WTC11 (cell line): ENCODE data around the gene TSHZ3. TPM values are rescaled to one million over a fixed set of nuclear protein-coding genes. Genes with fewer than 3 reads are reported as not detected.
A peak's percentile ranks its signal among the peaks of the same experiment; 100 is the strongest.

ENCODE experiments used
- ATAC-seq: fragments of 200-7000 bp; cut with Tn5 transposase; 2 replicates; pipeline ENCODE4 v1.10.0; 2021; ENCODE audit warnings: mild to moderate bottlenecking, moderate library complexity
- Bru-seq: library from RNA; stranded (reverse); fragments of 400-500 nt; gene quantifications from one replicate; lab custom pipeline; 2021; lab: Mats Ljungman, UMichigan
- CTCF ChIA-PET: fragments of 300-600 bp; sonication (Branson Sonifier 250); formaldehyde crosslinking; loops from one replicate; lab custom pipeline; 2021; ENCODE audit warnings: antibody characterized with exemption; lab: Charles Lee
- POLR2A ChIA-PET: fragments of 350-600 bp; sonication (Branson Sonifier 250); formaldehyde crosslinking; loops from one replicate; lab custom pipeline; 2021; ENCODE audit warnings: antibody characterized with exemption; lab: Charles Lee
- DNase-seq: peaks from one replicate; pipeline ENCODE4 v3.0.0; 2021; ENCODE audit warnings: low spot score
- H3K27ac Mint-ChIP-seq: 2 replicates; pipeline ENCODE4 v1.8.0; 2021; ENCODE audit warnings: mixed read lengths
- H3K27me3 Mint-ChIP-seq: 2 replicates; pipeline ENCODE4 v1.8.0; 2021; ENCODE audit warnings: low read depth, mild to moderate bottlenecking, moderate library complexity, mixed read lengths
- H3K36me3 Mint-ChIP-seq: 2 replicates; pipeline ENCODE4 v1.8.0; 2021; ENCODE audit warnings: mixed read lengths
- H3K4me1 Mint-ChIP-seq: 2 replicates; pipeline ENCODE4 v1.8.0; 2022; ENCODE audit warnings: mixed read lengths
- H3K4me3 Mint-ChIP-seq: 2 replicates; pipeline ENCODE4 v1.8.0; 2021; ENCODE audit warnings: mild to moderate bottlenecking, moderate library complexity, mixed read lengths
- H3K9me3 Mint-ChIP-seq: 2 replicates; pipeline ENCODE4 v1.8.0; 2021; ENCODE audit warnings: mixed read lengths
- CREB1 ChIP-seq: sonication (generic); formaldehyde crosslinking; IDR thresholded peaks from 2 replicates; pipeline ENCODE4 v1.8.0; 2023; ENCODE audit warnings: mild to moderate bottlenecking, missing genetic modification reagents
- CREM ChIP-seq: sonication (generic); formaldehyde crosslinking; IDR thresholded peaks from 2 replicates; pipeline ENCODE4 v1.8.1; 2022; ENCODE audit warnings: mild to moderate bottlenecking, missing genetic modification reagents, moderate library complexity
- E2F5 ChIP-seq: sonication (generic); formaldehyde crosslinking; IDR thresholded peaks from 2 replicates; pipeline ENCODE4 v1.8.1; 2022; ENCODE audit warnings: mild to moderate bottlenecking, moderate library complexity, missing genetic modification reagents
- ELF4 ChIP-seq: sonication (generic); formaldehyde crosslinking; IDR thresholded peaks from 2 replicates; pipeline ENCODE4 v1.8.1; 2022; ENCODE audit warnings: low read depth, mild to moderate bottlenecking, moderate library complexity, missing genetic modification reagents
- FOXJ3 ChIP-seq: sonication (generic); formaldehyde crosslinking; IDR thresholded peaks from 2 replicates; pipeline ENCODE4 v1.9.0; 2021; ENCODE audit warnings: missing genetic modification reagents, mild to moderate bottlenecking, borderline replicate concordance
- GTF2I ChIP-seq: fragments of 250-450 bp; sonication (Bioruptor Pico); conservative IDR thresholded peaks from 2 replicates; pipeline ENCODE4 v1.4.0; 2021; ENCODE audit warnings: mild to moderate bottlenecking
- IRF1 ChIP-seq: sonication (generic); formaldehyde crosslinking; IDR thresholded peaks from 2 replicates; pipeline ENCODE4 v1.8.0; 2023; ENCODE audit warnings: missing genetic modification reagents
- KAT7 ChIP-seq: sonication (generic); formaldehyde crosslinking; IDR thresholded peaks from 2 replicates; pipeline ENCODE4 v1.8.1; 2023; ENCODE audit warnings: missing genetic modification reagents, mild to moderate bottlenecking, borderline replicate concordance
- MAX ChIP-seq: sonication (generic); formaldehyde crosslinking; IDR thresholded peaks from 2 replicates; pipeline ENCODE4 v1.8.0; 2022; ENCODE audit warnings: mild to moderate bottlenecking, missing genetic modification reagents
- NFYB ChIP-seq: sonication (generic); formaldehyde crosslinking; conservative IDR thresholded peaks from 2 replicates; pipeline ENCODE4 v1.8.0; 2022; ENCODE audit warnings: low read depth, missing genetic modification reagents
- NR2C2 ChIP-seq: sonication (generic); formaldehyde crosslinking; IDR thresholded peaks from 2 replicates; pipeline ENCODE4 v1.8.0; 2022; ENCODE audit warnings: mild to moderate bottlenecking, missing genetic modification reagents
- PRRX2 ChIP-seq: fragments of 250-450 bp; sonication (Bioruptor Pico); IDR thresholded peaks from 2 replicates; pipeline ENCODE4 v1.8.0; 2021; ENCODE audit warnings: mild to moderate bottlenecking
- RORB ChIP-seq: fragments of 250-450 bp; sonication (Bioruptor Pico); IDR thresholded peaks from 2 replicates; pipeline ENCODE4 v1.9.0; 2021; ENCODE audit warnings: mild to moderate bottlenecking
- SMAD4 ChIP-seq: sonication (generic); formaldehyde crosslinking; IDR thresholded peaks from 2 replicates; pipeline ENCODE4 v1.8.0; 2022; ENCODE audit warnings: mild to moderate bottlenecking, missing genetic modification reagents
- ZNF121 ChIP-seq: sonication (generic); formaldehyde crosslinking; IDR thresholded peaks from 2 replicates; pipeline ENCODE4 v1.8.0; 2023; ENCODE audit warnings: missing genetic modification reagents
- ZNF219 ChIP-seq: sonication (generic); formaldehyde crosslinking; IDR thresholded peaks from 2 replicates; pipeline ENCODE4 v1.8.0; 2023; ENCODE audit warnings: missing genetic modification reagents, mild to moderate bottlenecking, borderline replicate concordance
- ZNF232 ChIP-seq: sonication (generic); formaldehyde crosslinking; IDR thresholded peaks from 2 replicates; pipeline ENCODE4 v1.8.0; 2022; ENCODE audit warnings: mild to moderate bottlenecking, missing genetic modification reagents
- ZNF263 ChIP-seq: sonication (generic); formaldehyde crosslinking; IDR thresholded peaks from 2 replicates; pipeline ENCODE4 v1.8.1; 2022; ENCODE audit warnings: low read depth, mild to moderate bottlenecking, moderate library complexity, missing genetic modification reagents
- ZNF416 ChIP-seq: fragments of 250-450 bp; sonication (Bioruptor Pico); IDR thresholded peaks from 2 replicates; pipeline ENCODE4 v1.9.0; 2021; ENCODE audit warnings: mild to moderate bottlenecking, inconsistent platforms
- ZNF423 ChIP-seq: fragments of 250-450 bp; sonication (Bioruptor Pico); IDR thresholded peaks from 2 replicates; pipeline ENCODE4 v2.1.2; 2022; ENCODE audit warnings: mild to moderate bottlenecking, moderate library complexity
- long read RNA-seq, 3 experiments: library from RNA in 1 of 3; library from capped mRNA in 1 of 3; library from polyadenylated mRNA in 1 of 3; unstranded in 2 of 3; stranded (forward) in 1 of 3; transcript quantifications; one replicate each; pipeline ENCODE4 v2.0.0, GENCODE V29; 2021
- total RNA-seq: library from RNA; stranded (reverse); gene quantifications from 3 replicates; pipeline ENCODE4 v1.2.3, GENCODE V29; 2021
- TF ChIP-seq, protein P1 (sequence below): sonication (generic); formaldehyde crosslinking; IDR thresholded peaks from 2 replicates; pipeline ENCODE4 v1.8.0; 2022; ENCODE audit warnings: mild to moderate bottlenecking, missing genetic modification reagents
- TF ChIP-seq, protein P2 (sequence below): sonication (generic); formaldehyde crosslinking; IDR thresholded peaks from 2 replicates; pipeline ENCODE4 v1.8.1; 2022; ENCODE audit warnings: mild to moderate bottlenecking, missing genetic modification reagents, moderate library complexity, borderline replicate concordance

Gene TSHZ3
- total RNA-seq (21.4 to 22.3 TPM (median 21.6 TPM) in 3 replicates), Bru-seq, nascent RNA (percentile 92 among the genes with signal in this experiment)
- long read RNA-seq, experiment 1, full-length matches to known transcripts = 59 of 98 reads
- long read RNA-seq, experiment 1, partial matches to known transcripts = 0 of 98 reads
- long read RNA-seq, experiment 1, other reads (novel, unspliced or antisense) = 39 of 98 reads
- long read RNA-seq, experiment 2, full-length matches to known transcripts = 6 of 21 reads
- long read RNA-seq, experiment 2, partial matches to known transcripts = 0 of 21 reads
- long read RNA-seq, experiment 2, other reads (novel, unspliced or antisense) = 15 of 21 reads
- long read RNA-seq, experiment 3, partial matches to known transcripts = 0 of 1 reads
- long read RNA-seq, experiment 3, other reads (novel, unspliced or antisense) = 1 of 1 reads

DNA sequence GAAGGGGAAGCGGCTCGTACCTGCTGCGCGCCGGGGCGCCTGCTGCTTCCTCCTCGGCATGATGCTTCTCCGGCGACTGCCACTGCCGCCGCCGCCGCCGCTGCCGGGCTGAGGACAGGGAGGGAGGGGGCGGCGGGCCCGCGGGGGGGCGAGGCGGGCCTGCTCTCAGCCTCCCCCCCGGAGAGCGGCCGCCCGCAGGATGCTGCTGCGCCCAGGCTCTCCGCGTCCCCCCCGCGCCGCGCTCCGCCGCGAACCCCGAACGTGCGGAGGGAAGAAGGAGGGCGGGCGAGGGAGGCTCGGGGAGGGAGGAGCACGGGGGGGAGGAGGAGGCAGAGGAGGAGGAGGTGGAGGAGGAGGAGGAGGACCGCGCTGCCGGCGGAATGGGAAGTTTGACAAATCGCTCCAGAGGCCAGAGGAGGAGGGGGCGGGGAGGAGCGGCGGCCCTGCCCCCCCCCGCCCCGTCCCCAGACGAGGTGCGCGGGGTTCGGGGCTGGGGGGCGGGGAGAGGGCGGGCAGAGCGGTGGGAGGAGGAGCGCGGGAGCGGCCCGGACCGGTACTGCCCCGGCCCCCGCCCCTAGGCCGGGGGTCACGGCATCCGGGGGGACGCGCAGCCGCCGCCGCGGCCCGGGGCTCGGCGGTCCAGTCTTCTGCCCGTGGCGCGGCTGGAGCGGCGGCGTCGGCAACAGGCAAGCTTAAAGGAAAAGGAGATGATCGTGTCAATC is at the start of gene TSHZ3:
TSS of gene TSHZ3 (minus strand) at position 277 of the 722 bp plus-strand sequence. CDS start at position 60, 217 bp downstream.
- TF ChIP-seq, protein P1, sequence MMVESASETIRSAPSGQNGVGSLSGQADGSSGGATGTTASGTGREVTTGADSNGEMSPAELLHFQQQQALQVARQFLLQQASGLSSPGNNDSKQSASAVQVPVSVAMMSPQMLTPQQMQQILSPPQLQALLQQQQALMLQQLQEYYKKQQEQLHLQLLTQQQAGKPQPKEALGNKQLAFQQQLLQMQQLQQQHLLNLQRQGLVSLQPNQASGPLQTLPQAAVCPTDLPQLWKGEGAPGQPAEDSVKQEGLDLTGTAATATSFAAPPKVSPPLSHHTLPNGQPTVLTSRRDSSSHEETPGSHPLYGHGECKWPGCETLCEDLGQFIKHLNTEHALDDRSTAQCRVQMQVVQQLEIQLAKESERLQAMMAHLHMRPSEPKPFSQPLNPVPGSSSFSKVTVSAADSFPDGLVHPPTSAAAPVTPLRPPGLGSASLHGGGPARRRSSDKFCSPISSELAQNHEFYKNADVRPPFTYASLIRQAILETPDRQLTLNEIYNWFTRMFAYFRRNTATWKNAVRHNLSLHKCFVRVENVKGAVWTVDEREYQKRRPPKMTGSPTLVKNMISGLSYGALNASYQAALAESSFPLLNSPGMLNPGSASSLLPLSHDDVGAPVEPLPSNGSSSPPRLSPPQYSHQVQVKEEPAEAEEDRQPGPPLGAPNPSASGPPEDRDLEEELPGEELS = peak; percentile 4; the same call in 1 of the 2 replicates
- no peak for TF ChIP-seq CREB1 (CRISPR knock-in tag)
- peak; percentile 99 for TF ChIP-seq ZNF263
- TF ChIP-seq ZNF219 (CRISPR knock-in tag) = peak; percentile 8; the same call in 1 of the 2 replicates
- TF ChIP-seq ZNF232 (CRISPR knock-in tag) = no peak; the same call in 1 of the 2 replicates
- TF ChIP-seq IRF1 = no peak
- TF ChIP-seq NFYB (CRISPR knock-in tag) = no peak
- TF ChIP-seq, protein P2, sequence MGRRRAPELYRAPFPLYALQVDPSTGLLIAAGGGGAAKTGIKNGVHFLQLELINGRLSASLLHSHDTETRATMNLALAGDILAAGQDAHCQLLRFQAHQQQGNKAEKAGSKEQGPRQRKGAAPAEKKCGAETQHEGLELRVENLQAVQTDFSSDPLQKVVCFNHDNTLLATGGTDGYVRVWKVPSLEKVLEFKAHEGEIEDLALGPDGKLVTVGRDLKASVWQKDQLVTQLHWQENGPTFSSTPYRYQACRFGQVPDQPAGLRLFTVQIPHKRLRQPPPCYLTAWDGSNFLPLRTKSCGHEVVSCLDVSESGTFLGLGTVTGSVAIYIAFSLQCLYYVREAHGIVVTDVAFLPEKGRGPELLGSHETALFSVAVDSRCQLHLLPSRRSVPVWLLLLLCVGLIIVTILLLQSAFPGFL = no peak
- TF ChIP-seq ELF4 (CRISPR knock-in tag) = peak; percentile 96; the same call in 1 of the 2 replicates
- 0 out of 2 replicates have a peak, but pooled peaks have one; percentile 77 for TF ChIP-seq KAT7 (CRISPR knock-in tag)
- peak; percentile 2; the same call in 1 of the 2 replicates for TF ChIP-seq ZNF423
- Mint-ChIP-seq H3K4me1 (peaks cover 65% of the 10 kb centered on the region), H3K36me3 (peaks cover 5% of the 10 kb centered on the region; the same call in 1 of the 2 replicates), H3K27ac (no peak within 1 kb of the TSS), H3K27me3 (peaks cover 43% of the 10 kb centered on the region), H3K4me3 (peak within 1 kb of the TSS; percentile 91), H3K9me3 (no peaks in the 10 kb centered on the region)
- DNase-seq = peak; percentile 82
- ChIA-PET CTCF (interaction anchor here (1.0 kb wide), 2 partner anchors 11 to 295 kb away, joined by 3 read pairs; no protein-coding TSS in a partner anchor), POLR2A (no interaction called here)
- peak; percentile 48 for ATAC-seq

DNA sequence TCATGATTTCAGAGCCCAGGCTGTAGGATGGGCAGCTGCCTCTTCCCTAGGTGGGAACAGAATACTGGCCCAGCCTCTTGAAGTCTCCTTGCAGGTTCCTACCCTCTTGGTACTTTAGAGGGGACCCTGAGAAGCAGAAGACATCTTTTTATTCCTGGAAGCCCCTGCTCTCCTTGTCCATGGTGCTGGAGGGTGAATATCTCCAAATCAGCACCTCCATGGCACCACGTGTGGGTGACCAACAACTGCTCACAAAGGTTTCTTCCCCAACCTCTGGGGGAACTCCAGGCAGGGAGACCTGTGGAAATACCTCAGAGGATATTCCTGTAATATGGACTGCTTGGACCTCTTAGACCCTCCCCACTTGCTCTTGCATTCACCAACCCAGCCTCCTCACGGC is 48.1 kb upstream of the TSHZ3 start:
- TF ChIP-seq ZNF121 (no peak), IRF1 (no peak), MAX (CRISPR knock-in tag) (no peak), PRRX2 (no peak), ZNF423 (no peak), CREM (CRISPR knock-in tag) (no peak), E2F5 (CRISPR knock-in tag) (no peak), GTF2I (CRISPR knock-in tag) (no peak), SMAD4 (CRISPR knock-in tag) (no peak), FOXJ3 (CRISPR knock-in tag) (no peak), NR2C2 (CRISPR knock-in tag) (no peak), ZNF416 (CRISPR knock-in tag) (no peak), RORB (CRISPR knock-in tag) (no peak)
- ChIA-PET CTCF (no interaction called here), POLR2A (no interaction called here)
- no peak overlapping the region for H3K4me3 Mint-ChIP-seq
- no peak overlapping the region for H3K27ac Mint-ChIP-seq
- no peaks in the 10 kb centered on the region for H3K36me3 Mint-ChIP-seq
- H3K27me3 Mint-ChIP-seq = no peaks in the 10 kb centered on the region; the same call in none of the 2 replicates
- DNase-seq (no peak), ATAC-seq (no peak)
- H3K4me1 Mint-ChIP-seq = peaks cover 10% of the 10 kb centered on the region
- no peaks in the 10 kb centered on the region for H3K9me3 Mint-ChIP-seq
